ENCODE results near the gene IKBIP. TPM values are rescaled to one million over a fixed set of nuclear protein-coding genes. Genes with fewer than 3 reads are reported as not detected.

Gene IKBIP
- total and polyA plus RNA-seq, 2 donors (not counting 1 experiment from before 2014, with no cell fraction given): 1.7 to 12.0 TPM

DNA sequence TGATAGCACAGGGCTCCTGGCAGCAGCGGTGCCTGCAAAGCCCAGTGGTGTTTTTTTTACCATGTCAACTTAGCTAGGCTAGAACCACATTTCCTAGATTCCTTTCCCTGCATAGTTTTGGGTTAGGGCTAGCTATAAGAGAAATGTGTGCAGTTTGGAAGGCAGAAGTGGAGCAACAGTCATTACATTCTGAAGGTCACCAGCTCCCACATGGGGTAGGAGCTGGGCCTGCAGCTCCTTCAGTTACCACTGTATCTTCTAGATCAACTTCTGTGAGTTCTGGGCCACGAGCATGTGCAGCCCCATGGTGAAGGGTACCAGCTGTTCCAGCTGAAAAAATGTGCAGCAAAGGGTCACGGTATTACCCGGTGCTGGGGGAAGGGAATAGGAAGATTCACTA is 53.4 kb downstream of the IKBIP start:
- no CpG with 5 or more reads among the region's 4 CpGs for WGBS (ENCODE audit: insufficient coverage)
- Mint-ChIP-seq H3K27ac (no peak overlapping the region), H3K9me3 (ENCODE audit: insufficient read depth) (no peaks in the 10 kb centered on the region), H3K27me3 (no peaks in the 10 kb centered on the region), H3K4me1 (peaks cover 27% of the 10 kb centered on the region), H3K4me3 (peak overlapping the region; percentile 49)
- Histone ChIP-seq H3K27me3 (replicated peaks in 1 of 4; ENCODE audit: control extremely low read depth in 1 of 4, control insufficient read depth in 3 of 4, insufficient read depth in 4 of 4, low read length in 3 of 4) (no peaks in the 10 kb centered on the region), H3K36me3 (replicated peaks in 1 of 2; ENCODE audit: control extremely low read depth in 1 of 2, control insufficient read depth in 1 of 2, extremely low read depth in 1 of 2, insufficient read depth in 2 of 2, low read length in 1 of 2) (peaks cover 2 to 9% of the 10 kb centered on the region in 2 experiments), H2AFZ (ENCODE audit: insufficient read depth, low read depth, low read length, poor library complexity, severe bottlenecking) (no peak overlapping the region), H3K27ac (ENCODE audit: low read length in 2 of 2) (no peak overlapping the region), H3K4me2 (replicated peaks; ENCODE audit: low read depth, low read length, poor library complexity, severe bottlenecking) (no peak overlapping the region), H3K9me3 (ENCODE audit: control extremely low read depth in 1 of 3, control insufficient read depth in 2 of 3, insufficient read depth in 1 of 3, low read length in 2 of 3) (no peaks in the 10 kb centered on the region), H3K79me2 (ENCODE audit: control insufficient read depth, insufficient read depth, low read length) (peaks cover 30% of the 10 kb centered on the region), H3K4me1 (ENCODE audit: control insufficient read depth in 2 of 2, insufficient read depth in 2 of 2, low read length in 2 of 2) (peaks cover 20 to 22% of the 10 kb centered on the region in 2 donors), H3K4me3 (ENCODE audit: control extremely low read depth in 1 of 5, extremely low read depth in 1 of 5, insufficient read depth in 1 of 5, low read depth in 2 of 5, low read length in 4 of 5) (no peak overlapping the region), H3K9ac (ENCODE audit: low read length) (no peak overlapping the region), H4K20me1 (ENCODE audit: control insufficient read depth, insufficient read depth, low read length, poor library complexity, severe bottlenecking) (no peaks in the 10 kb centered on the region)
- DNase-seq (no peak), ATAC-seq (ENCODE audit: low read depth) (no peak)
- no peak for TF ChIP-seq EZH2 (IDR thresholded peaks at IDR 0.05; ENCODE audit: borderline replicate concordance, insufficient read depth, low read depth, low read length, poor library complexity, severe bottlenecking)
- TF ChIP-seq, protein P1, sequence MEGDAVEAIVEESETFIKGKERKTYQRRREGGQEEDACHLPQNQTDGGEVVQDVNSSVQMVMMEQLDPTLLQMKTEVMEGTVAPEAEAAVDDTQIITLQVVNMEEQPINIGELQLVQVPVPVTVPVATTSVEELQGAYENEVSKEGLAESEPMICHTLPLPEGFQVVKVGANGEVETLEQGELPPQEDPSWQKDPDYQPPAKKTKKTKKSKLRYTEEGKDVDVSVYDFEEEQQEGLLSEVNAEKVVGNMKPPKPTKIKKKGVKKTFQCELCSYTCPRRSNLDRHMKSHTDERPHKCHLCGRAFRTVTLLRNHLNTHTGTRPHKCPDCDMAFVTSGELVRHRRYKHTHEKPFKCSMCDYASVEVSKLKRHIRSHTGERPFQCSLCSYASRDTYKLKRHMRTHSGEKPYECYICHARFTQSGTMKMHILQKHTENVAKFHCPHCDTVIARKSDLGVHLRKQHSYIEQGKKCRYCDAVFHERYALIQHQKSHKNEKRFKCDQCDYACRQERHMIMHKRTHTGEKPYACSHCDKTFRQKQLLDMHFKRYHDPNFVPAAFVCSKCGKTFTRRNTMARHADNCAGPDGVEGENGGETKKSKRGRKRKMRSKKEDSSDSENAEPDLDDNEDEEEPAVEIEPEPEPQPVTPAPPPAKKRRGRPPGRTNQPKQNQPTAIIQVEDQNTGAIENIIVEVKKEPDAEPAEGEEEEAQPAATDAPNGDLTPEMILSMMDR (IDR thresholded peaks at IDR 0.05): no peak
- ChIA-PET CTCF (interaction anchor here (1.1 to 1.5 kb wide), 2 partner anchors 13 to 25 kb away, joined by 3 to 8 read pairs; no protein-coding TSS in a partner anchor), POLR2A (no interaction called here)
- intact Hi-C loops (cut with micrococcal nuclease): no loop called here

DNA sequence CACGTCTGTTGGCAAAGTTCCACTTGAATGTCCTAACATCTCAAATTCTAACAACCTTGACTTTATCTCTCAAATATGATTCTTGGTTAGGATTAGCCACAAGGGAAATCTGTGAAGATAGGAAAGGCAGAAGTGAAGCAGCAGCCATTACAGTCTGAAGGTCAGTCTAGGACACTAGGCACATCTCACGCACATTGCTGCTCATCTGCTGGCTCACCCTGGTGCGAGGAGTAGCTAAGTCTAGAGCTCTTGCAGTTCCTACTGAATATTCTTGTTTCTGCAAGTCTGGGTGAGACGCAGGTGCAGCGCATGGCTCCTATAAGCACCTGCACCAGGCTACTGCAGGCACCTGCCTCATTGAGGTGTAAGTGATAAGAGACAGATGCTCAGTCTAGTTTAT is 57.5 kb downstream of the IKBIP start:
- H2AFZ ChIP-seq (ENCODE audit: insufficient read depth, low read depth, low read length, poor library complexity, severe bottlenecking): no peak overlapping the region
- intact Hi-C loops (cut with micrococcal nuclease): no loop called here
- H3K4me2 ChIP-seq (replicated peaks; ENCODE audit: low read depth, low read length, poor library complexity, severe bottlenecking): no peak overlapping the region

More for the DNA sequence above, 57.5 kb downstream of the IKBIP start:
- H3K4me3 Mint-ChIP-seq: no peak overlapping the region
- Histone ChIP-seq H3K9ac (ENCODE audit: low read length) (no peak overlapping the region), H3K4me3 (ENCODE audit: control extremely low read depth in 1 of 5, extremely low read depth in 1 of 5, insufficient read depth in 1 of 5, low read depth in 2 of 5, low read length in 4 of 5) (no peak overlapping the region), H3K9me3 (ENCODE audit: control extremely low read depth in 1 of 3, control insufficient read depth in 2 of 3, insufficient read depth in 1 of 3, low read length in 2 of 3) (no peaks in the 10 kb centered on the region), H3K36me3 (replicated peaks in 1 of 2; ENCODE audit: control extremely low read depth in 1 of 2, control insufficient read depth in 1 of 2, extremely low read depth in 1 of 2, insufficient read depth in 2 of 2, low read length in 1 of 2) (no peaks in the 10 kb centered on the region), H3K79me2 (ENCODE audit: control insufficient read depth, insufficient read depth, low read length) (no peaks in the 10 kb centered on the region), H3K4me1 (ENCODE audit: control insufficient read depth in 2 of 2, insufficient read depth in 2 of 2, low read length in 2 of 2) (no peaks in the 10 kb centered on the region), H3K27me3 (replicated peaks in 1 of 4; ENCODE audit: control extremely low read depth in 1 of 4, control insufficient read depth in 3 of 4, insufficient read depth in 4 of 4, low read length in 3 of 4) (no peaks in the 10 kb centered on the region), H4K20me1 (ENCODE audit: control insufficient read depth, insufficient read depth, low read length, poor library complexity, severe bottlenecking) (no peaks in the 10 kb centered on the region), H3K27ac (ENCODE audit: low read length in 2 of 2) (no peak overlapping the region)
- H3K27me3 Mint-ChIP-seq: no peaks in the 10 kb centered on the region
- CTCF ChIA-PET: interaction anchor here (0.7 to 1.2 kb wide), 3 partner anchors 65 to 218 kb away, joined by 3 to 4 read pairs (median 3); no protein-coding TSS in a partner anchor
- no peaks in the 10 kb centered on the region for H3K4me1 Mint-ChIP-seq
- no peak for TF ChIP-seq EZH2 (IDR thresholded peaks at IDR 0.05; ENCODE audit: borderline replicate concordance, insufficient read depth, low read depth, low read length, poor library complexity, severe bottlenecking)
- TF ChIP-seq, protein P1 (IDR thresholded peaks at IDR 0.05): no peak
- H3K9me3 Mint-ChIP-seq (ENCODE audit: insufficient read depth): no peaks in the 10 kb centered on the region
- DNase-seq (no peak), ATAC-seq (ENCODE audit: low read depth) (no peak)
- no peak overlapping the region for H3K27ac Mint-ChIP-seq
- POLR2A ChIA-PET: no interaction called here
- WGBS (ENCODE audit: insufficient coverage): 74% methylated on average over 4 of the region's 5 CpGs

All from B cell (primary cell).